Naive thymus-derived CD8-positive, alpha-beta T cell (primary cell): Measurements from ENCODE around the gene ZNF695. TPM values are rescaled to one million over a fixed set of nuclear protein-coding genes. Genes with fewer than 3 reads are reported as not detected.
"Not testable (repeated sequence)": the region's sequence is repeated elsewhere in the genome, so short reads cannot be mapped to it uniquely, and the experiment has no call there.

Experiments
- ATAC-seq, 2 donors: fragments of 150-1000 bp; cut with Tn5 transposase in 1 of 2; sonication (Bioruptor Pico), chemical (Tn5 transposase) in 1 of 2; 1 replicate in 1 of 2; 2 replicates in 1 of 2; pipeline ENCODE4 v1.10.0; 2021; ENCODE audit warnings: mild to moderate bottlenecking in 2 of 2, moderate library complexity in 2 of 2
- POLR2A ChIA-PET: fragments of 350-600 bp; sonication (Branson Sonifier 250); formaldehyde crosslinking; loops from one replicate; lab custom pipeline; 2021; ENCODE audit warnings: antibody characterized with exemption; lab: Charles Lee
- DNase-seq, 10 donors: peaks; one replicate each; pipeline versions ENCODE4 v3.0.0 to v3.0.0-alpha.2; 2020 to 2022
- H3K27ac Mint-ChIP-seq, 10 donors: one replicate each; pipeline ENCODE4 v1.8.0; 2020 to 2022; ENCODE audit warnings: mild to moderate bottlenecking in 10 of 10, mixed read lengths in 10 of 10, moderate library complexity in 4 of 10, inconsistent platforms in 1 of 10
- H3K27me3 Mint-ChIP-seq, 5 donors: one replicate each; pipeline ENCODE4 v1.8.0; 2021 to 2022; ENCODE audit warnings: mixed read lengths in 5 of 5
- H3K36me3 Mint-ChIP-seq, 3 donors: one replicate each; pipeline ENCODE4 v1.8.0; 2020 to 2022; ENCODE audit warnings: mixed read lengths in 3 of 3, mild to moderate bottlenecking in 2 of 3, inconsistent platforms in 1 of 3
- H3K4me1 Mint-ChIP-seq, 4 donors: one replicate each; pipeline ENCODE4 v1.8.0; 2021 to 2022; ENCODE audit warnings: mixed read lengths in 4 of 4
- H3K4me3 Mint-ChIP-seq, 10 donors: one replicate each; pipeline ENCODE4 v1.8.0; 2020 to 2022; ENCODE audit warnings: mild to moderate bottlenecking in 10 of 10, mixed read lengths in 10 of 10, moderate library complexity in 6 of 10, inconsistent platforms in 1 of 10
- H3K9me3 Mint-ChIP-seq, 9 donors: one replicate each; pipeline ENCODE4 v1.8.0; 2020 to 2022; ENCODE audit warnings: mixed read lengths in 9 of 9, mild to moderate bottlenecking in 3 of 9, inconsistent platforms in 1 of 9, moderate library complexity in 1 of 9
- polyA plus RNA-seq, 3 donors: library from polyadenylated mRNA; unstranded; fragments of 300-500 nt; fragmentation: Illumina TruSeq; gene quantifications; one replicate each; pipeline ENCODE4 v1.2.3, GENCODE V29; 2021
- total RNA-seq, 8 experiments: library from RNA in 2 of 8; stranded (reverse) in 2 of 8; gene quantifications; one replicate each; pipeline ENCODE4 v1.2.3 and lab custom pipeline; 2021 to 2026

ZNF695 gene
- total RNA-seq (not detected), polyA plus RNA-seq (not detected), total RNA-seq (lab: John Stamatoyannopoulos, UW) (0 reads per million in 6 experiments)

DNA sequence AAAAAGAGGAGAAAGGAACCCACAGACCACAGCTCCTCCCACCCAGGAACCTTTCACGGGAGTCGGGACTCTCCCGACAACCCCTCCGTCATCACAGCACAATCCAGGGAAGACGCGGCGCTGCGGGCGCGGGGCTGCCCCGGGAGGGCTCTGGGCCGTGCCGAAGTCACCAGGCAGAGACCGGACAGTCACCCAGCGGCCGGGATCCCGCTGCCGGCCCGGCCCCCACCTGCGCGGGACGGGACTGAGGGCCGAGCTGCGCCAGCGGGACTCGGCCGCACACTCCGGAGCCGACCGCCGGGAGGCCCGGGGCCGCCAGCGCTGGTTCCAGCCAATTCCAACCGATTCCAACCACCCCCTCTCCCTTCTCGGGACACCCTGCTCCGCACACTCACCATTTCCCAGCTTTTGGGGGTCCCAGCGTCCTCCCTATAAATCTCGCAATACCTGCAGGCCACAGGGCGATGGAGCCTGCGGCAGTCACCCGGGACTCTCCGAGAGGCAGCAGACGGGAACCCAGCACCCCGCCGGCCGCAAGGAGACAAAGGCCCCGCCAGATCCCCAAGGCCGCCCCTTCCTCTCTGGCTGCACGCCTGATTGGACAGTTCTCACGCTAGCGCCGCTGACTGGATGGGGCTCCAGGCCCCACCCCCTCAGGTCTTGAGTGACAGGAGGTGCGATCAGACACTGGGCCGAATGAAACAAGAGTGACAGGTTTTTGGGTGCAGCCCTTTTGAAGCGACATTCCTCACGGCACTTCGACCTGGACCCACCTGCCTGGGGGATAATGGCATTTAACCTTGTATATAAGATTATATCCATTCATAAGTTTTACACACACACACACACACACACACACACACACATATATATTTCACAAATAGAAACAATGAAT is at the start of gene ZNF695:
Gene ZNF695, minus strand, starts transcription at position 547 of the 895 bp plus-strand sequence. Its CDS starts 149 bp downstream, at position 398.
- POLR2A ChIA-PET = no interaction called here
- H3K27ac Mint-ChIP-seq = peak within 1 kb of the TSS in 3 of 10 donors; percentile 13 to 70 (median 16)
- H3K9me3 Mint-ChIP-seq = peaks cover 13 to 74% (median 34%) of the 10 kb centered on the region in 9 donors

DNA sequence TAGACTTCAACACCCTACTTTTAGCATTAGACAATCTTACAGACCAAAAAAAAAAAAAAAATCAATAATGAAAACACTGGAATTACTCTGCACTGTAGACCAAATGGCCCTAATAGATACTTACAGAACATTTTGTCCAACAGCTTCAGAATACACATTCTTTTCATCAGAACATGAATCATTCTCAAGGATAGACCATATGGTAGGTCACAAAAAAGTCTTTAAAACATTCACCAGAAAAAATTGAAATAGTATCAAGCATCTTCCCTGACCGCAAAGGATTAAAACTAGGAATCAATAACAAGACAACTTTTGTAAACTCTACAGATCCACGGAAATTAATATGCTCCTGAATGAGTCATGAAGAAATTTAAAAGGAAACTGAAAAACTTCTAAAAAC is 48.2 kb upstream of the ZNF695 start:
- Mint-ChIP-seq H3K27me3 (no peaks in the 10 kb centered on the region), H3K4me1 (peaks cover 0 to 8% (median 3%) of the 10 kb centered on the region in 4 donors), H3K27ac (no peak overlapping the region), H3K4me3 (no peak overlapping the region), H3K9me3 (peaks cover 17 to 91% (median 54%) of the 10 kb centered on the region in 9 donors), H3K36me3 (peaks cover 8 to 67% (median 63%) of the 10 kb centered on the region in 3 donors)
- no peak for DNase-seq
- ATAC-seq = no peak
- POLR2A ChIA-PET = interaction anchor here (0.7 kb wide), 1 partner anchor 8 kb away, joined by 5 read pairs; no protein-coding TSS in a partner anchor

More for the DNA sequence above, at the start of gene ZNF695:
- Mint-ChIP-seq H3K27me3 (peaks cover 29 to 57% (median 33%) of the 10 kb centered on the region in 5 donors), H3K4me1 (peaks cover 3 to 14% (median 8%) of the 10 kb centered on the region in 4 donors), H3K4me3 (peak within 1 kb of the TSS; percentile 73 to 94 (median 83)), H3K36me3 (peaks cover 25 to 42% (median 35%) of the 10 kb centered on the region in 3 donors)
- ATAC-seq = peak; percentile 46 to 91
- DNase-seq = peak in 8 of 10 donors; percentile 2 to 37 (median 18)

- Mint-ChIP-seq H3K4me3 (peak overlapping the region in 1 of 10 donors; percentile 49), H3K4me1 (peaks cover 0 to 8% (median 3%) of the 10 kb centered on the region in 4 donors), H3K36me3 (peaks cover 7 to 67% (median 55%) of the 10 kb centered on the region in 3 donors), H3K9me3 (peaks cover 17 to 92% (median 55%) of the 10 kb centered on the region in 9 donors), H3K27ac (no peak overlapping the region), H3K27me3 (no peaks in the 10 kb centered on the region)
- no peak for ATAC-seq
- POLR2A ChIA-PET = no interaction called here
- no peak for DNase-seq
Measured at GRCh38 chr1:247054992-247055415, 47.1 kb upstream of the ZNF695 start.

DNA sequence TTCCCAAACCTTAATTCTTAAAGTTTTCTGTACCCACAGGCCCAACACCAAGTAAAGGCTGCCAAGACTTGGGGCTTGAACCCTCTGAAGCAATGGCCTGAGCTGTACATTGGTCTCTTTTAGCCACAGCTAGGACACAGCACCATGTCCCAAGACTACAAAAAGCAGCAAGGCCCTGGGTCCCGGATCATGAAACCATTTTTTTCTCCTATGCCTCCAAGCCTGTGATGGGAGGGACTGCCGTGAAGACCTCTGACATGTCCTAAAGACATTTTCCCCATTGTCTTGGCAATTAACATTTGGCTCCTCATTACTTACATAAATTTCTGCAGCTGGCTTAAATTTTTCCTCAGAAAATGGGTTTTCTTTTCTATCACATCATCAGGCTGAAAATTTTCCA is 39.8 kb upstream of the ZNF695 start:
- H3K4me3 Mint-ChIP-seq = no peak overlapping the region
- H3K36me3 Mint-ChIP-seq = peaks cover 10 to 70% (median 54%) of the 10 kb centered on the region in 3 donors
- no peak overlapping the region for H3K27ac Mint-ChIP-seq
- H3K27me3 Mint-ChIP-seq = no peaks in the 10 kb centered on the region
- H3K9me3 Mint-ChIP-seq = peaks cover 30 to 99% (median 57%) of the 10 kb centered on the region in 9 donors
- H3K4me1 Mint-ChIP-seq = no peaks in the 10 kb centered on the region
- DNase-seq (no peak), ATAC-seq (no peak)
- POLR2A ChIA-PET = interaction anchor here (0.6 kb wide), 1 partner anchor 8 kb away, joined by 5 read pairs; no protein-coding TSS in a partner anchor

- Mint-ChIP-seq H3K36me3 (peaks cover 15 to 71% (median 58%) of the 10 kb centered on the region in 3 donors), H3K4me3 (no peak overlapping the region), H3K9me3 (peaks cover 30 to 99% (median 60%) of the 10 kb centered on the region in 9 donors), H3K27ac (peak overlapping the region in 1 of 10 donors; percentile 74), H3K27me3 (no peaks in the 10 kb centered on the region), H3K4me1 (peaks cover 0 to under 1% (median 0%) of the 10 kb centered on the region in 4 donors)
- POLR2A ChIA-PET = no interaction called here
- DNase-seq = no peak
- no peak for ATAC-seq
Measured at GRCh38 chr1:247047260-247047659, 39.4 kb upstream of the ZNF695 start.

GRCh38 chr1:247043406-247043805 is 35.5 kb upstream of the ZNF695 start:
- no peak for DNase-seq
- POLR2A ChIA-PET = no interaction called here

GRCh38 chr1:247037511-247038320 is 29.9 kb upstream of the ZNF695 start:
- no peak overlapping the region for H3K4me3 Mint-ChIP-seq
- H3K36me3 Mint-ChIP-seq = peaks cover 56 to 86% (median 64%) of the 10 kb centered on the region in 3 donors
- no peak for ATAC-seq
- peaks cover 13 to 100% (median 57%) of the 10 kb centered on the region in 9 donors for H3K9me3 Mint-ChIP-seq
- no peak for DNase-seq
- H3K4me1 Mint-ChIP-seq = peaks cover 0 to 3% (median 0%) of the 10 kb centered on the region in 4 donors
- H3K27me3 Mint-ChIP-seq = no peaks in the 10 kb centered on the region
- POLR2A ChIA-PET = no interaction called here
- no peak overlapping the region for H3K27ac Mint-ChIP-seq

More at GRCh38 chr1:247043406-247043805, 35.5 kb upstream of the ZNF695 start:
- no peak for ATAC-seq
- Mint-ChIP-seq H3K4me1 (peaks cover 0 to 3% (median 0%) of the 10 kb centered on the region in 4 donors), H3K27ac (no peak overlapping the region), H3K27me3 (no peaks in the 10 kb centered on the region), H3K4me3 (no peak overlapping the region), H3K9me3 (peaks cover 13 to 98% (median 50%) of the 10 kb centered on the region in 9 donors), H3K36me3 (peaks cover 39 to 83% (median 43%) of the 10 kb centered on the region in 3 donors)

DNA sequence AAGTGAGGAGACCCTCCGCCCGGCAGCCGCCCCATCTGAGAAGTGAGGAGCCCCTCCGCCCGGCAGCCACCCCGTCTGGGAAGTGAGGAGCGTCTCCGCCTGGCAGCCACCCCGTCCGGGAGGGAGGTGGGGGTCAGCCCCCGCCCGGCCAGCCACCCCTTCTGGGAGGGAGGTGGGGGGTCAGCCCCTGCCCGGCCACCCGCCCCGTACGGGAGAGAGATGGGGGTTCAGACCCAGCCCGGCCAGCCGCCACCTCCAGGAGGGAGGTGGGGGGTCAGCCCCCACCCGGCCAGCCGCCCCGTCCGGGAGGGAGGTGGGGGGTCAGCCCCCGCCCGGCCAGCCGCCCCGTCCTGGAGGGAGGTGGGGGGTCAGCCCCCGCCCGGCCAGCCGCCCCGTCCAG is 24.4 kb upstream of the ZNF695 start:
- H3K9me3 Mint-ChIP-seq = peaks cover 6 to 90% (median 52%) of the 10 kb centered on the region in 9 donors
- H3K27ac Mint-ChIP-seq, POLR2A ChIA-PET: not testable (repeated sequence)

GRCh38 chr1:247024658-247025057 is 16.8 kb upstream of the ZNF695 start:
- H3K4me3 Mint-ChIP-seq, DNase-seq, ATAC-seq, POLR2A ChIA-PET, H3K4me1 Mint-ChIP-seq, H3K27ac Mint-ChIP-seq, H3K27me3 Mint-ChIP-seq: not testable (repeated sequence)
- peaks cover 4 to 57% (median 26%) of the 10 kb centered on the region in 3 donors for H3K36me3 Mint-ChIP-seq
- peaks cover 17 to 98% (median 56%) of the 10 kb centered on the region in 9 donors for H3K9me3 Mint-ChIP-seq

More for the DNA sequence above, 24.4 kb upstream of the ZNF695 start:
- not testable (repeated sequence) for H3K4me1 Mint-ChIP-seq, H3K4me3 Mint-ChIP-seq, DNase-seq, ATAC-seq, H3K27me3 Mint-ChIP-seq
- H3K36me3 Mint-ChIP-seq = peaks cover 26 to 55% (median 50%) of the 10 kb centered on the region in 3 donors

GRCh38 chr1:247013391-247013790 is 5.5 kb upstream of the ZNF695 start:
- no peak overlapping the region for H3K27ac Mint-ChIP-seq
- POLR2A ChIA-PET = no interaction called here
- H3K9me3 Mint-ChIP-seq = peaks cover 7 to 67% (median 23%) of the 10 kb centered on the region in 9 donors
- H3K4me3 Mint-ChIP-seq = no peak overlapping the region
- H3K4me1 Mint-ChIP-seq = peaks cover 0 to 1% (median under 1%) of the 10 kb centered on the region in 4 donors
- H3K27me3 Mint-ChIP-seq = peaks cover 4 to 11% (median 7%) of the 10 kb centered on the region in 5 donors
- DNase-seq = no peak
- peaks cover 0 to 19% (median 17%) of the 10 kb centered on the region in 3 donors for H3K36me3 Mint-ChIP-seq
- ATAC-seq = no peak

GRCh38 chr1:247008406-247008799 is 546 bp upstream of the ZNF695 start:
- Mint-ChIP-seq H3K27ac (no peak overlapping the region), H3K4me3 (peak overlapping the region; percentile 73 to 94 (median 83))

DNA sequence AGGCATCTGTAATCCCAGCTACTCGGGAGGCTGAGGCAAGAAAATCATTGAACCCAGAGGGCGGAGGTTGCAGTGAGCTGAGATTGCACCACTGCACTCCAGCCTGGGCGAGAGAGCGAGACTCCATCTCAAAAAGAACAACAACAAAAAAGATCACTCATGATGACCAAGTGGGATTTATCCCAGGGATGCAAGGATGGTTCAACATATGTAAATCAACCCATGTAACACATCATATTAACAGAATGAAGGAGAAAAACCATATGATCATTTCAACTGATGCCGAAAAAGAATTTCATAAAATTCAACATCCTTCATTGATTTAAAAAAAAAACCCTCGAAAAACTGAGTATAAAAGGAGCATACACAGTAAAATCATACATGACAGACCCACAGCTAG is 3.8 kb downstream of the ZNF695 start:
- DNase-seq, POLR2A ChIA-PET, ATAC-seq, H3K4me3 Mint-ChIP-seq: not testable (repeated sequence)
- H3K27me3 Mint-ChIP-seq = peaks cover 40 to 72% (median 51%) of the 10 kb centered on the region in 5 donors
- peaks cover 26 to 87% (median 47%) of the 10 kb centered on the region in 9 donors for H3K9me3 Mint-ChIP-seq
- H3K4me1 Mint-ChIP-seq = peaks cover 3 to 14% (median 8%) of the 10 kb centered on the region in 4 donors
- H3K27ac Mint-ChIP-seq = peak overlapping the region in 1 of 10 donors; percentile 53
- H3K36me3 Mint-ChIP-seq = peaks cover 31 to 53% (median 44%) of the 10 kb centered on the region in 3 donors

More at GRCh38 chr1:247008406-247008799, 546 bp upstream of the ZNF695 start:
- Mint-ChIP-seq H3K36me3 (peaks cover 25 to 39% (median 28%) of the 10 kb centered on the region in 3 donors), H3K9me3 (peaks cover 12 to 72% (median 28%) of the 10 kb centered on the region in 9 donors), H3K27me3 (peaks cover 23 to 51% (median 29%) of the 10 kb centered on the region in 5 donors), H3K4me1 (peaks cover 3 to 14% (median 8%) of the 10 kb centered on the region in 4 donors)
- DNase-seq (no peak), ATAC-seq (no peak)
- POLR2A ChIA-PET = no interaction called here
